HG02870 (cell line): ENCODE measurements around the gene KPNA4.
"Not testable (repeated sequence)": the region's sequence is repeated elsewhere in the genome, so short reads cannot be mapped to it uniquely, and the experiment has no call there.

Source experiments
- ATAC-seq: cut with Tn5 transposase; IDR thresholded peaks from one replicate; pipeline ENCODE4 v1.9.1; 2021; ENCODE audit warnings: mild to moderate bottlenecking, moderate library complexity; ENCODE audit not compliant: unreplicated experiment

Gene KPNA4, protein sequence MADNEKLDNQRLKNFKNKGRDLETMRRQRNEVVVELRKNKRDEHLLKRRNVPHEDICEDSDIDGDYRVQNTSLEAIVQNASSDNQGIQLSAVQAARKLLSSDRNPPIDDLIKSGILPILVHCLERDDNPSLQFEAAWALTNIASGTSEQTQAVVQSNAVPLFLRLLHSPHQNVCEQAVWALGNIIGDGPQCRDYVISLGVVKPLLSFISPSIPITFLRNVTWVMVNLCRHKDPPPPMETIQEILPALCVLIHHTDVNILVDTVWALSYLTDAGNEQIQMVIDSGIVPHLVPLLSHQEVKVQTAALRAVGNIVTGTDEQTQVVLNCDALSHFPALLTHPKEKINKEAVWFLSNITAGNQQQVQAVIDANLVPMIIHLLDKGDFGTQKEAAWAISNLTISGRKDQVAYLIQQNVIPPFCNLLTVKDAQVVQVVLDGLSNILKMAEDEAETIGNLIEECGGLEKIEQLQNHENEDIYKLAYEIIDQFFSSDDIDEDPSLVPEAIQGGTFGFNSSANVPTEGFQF

DNA sequence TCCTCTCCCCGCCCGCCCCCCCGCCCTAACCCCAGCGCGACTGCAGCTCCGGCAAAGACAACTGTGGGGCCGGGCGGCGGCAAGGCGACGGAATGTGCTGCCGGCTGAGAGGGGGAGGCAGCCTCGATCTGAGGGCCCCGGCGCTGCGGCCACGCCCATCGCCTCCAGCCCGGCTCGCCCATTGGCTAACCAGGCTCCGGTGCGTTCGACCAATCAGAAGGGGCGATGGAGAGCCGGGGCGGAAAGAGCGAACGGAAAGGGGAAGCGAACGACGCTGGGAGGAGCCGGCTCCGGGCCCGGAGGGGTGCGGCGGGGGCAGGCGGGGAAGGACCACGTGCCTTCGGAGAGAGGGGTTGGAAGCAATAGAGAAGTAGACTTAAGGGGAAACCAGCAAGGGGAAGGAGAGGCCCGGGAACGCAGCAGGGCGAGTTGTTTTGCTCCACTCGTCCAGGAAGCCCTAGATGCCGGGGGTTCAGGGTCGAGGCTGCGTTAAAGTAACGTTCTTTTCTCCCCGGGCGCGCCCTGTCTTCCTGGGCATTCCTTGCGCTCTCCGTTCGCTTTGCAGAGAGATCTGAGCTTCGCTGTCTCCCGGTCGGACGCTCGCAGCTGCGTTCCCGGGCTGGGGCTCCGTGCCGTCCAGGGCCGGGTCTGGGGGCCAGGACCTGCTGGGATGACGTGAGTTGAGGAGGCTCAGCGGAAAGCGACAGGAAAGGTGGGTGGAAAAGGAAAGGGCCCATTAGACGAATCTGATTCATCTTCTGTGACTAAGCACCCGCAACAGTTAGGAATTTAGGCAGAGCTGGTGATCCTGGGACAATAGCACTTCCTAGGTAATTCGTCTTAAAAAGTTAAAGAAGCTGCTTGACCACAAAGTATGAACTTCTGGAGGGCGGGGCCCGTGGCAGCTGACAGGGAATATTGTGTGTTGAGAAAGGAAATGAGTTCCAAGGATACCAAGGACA is at the start of gene KPNA4:
TSS of gene KPNA4 (minus strand) at position 130 of the 962 bp plus-strand sequence. CDS start 289 bp downstream, outside the sequence.
- peak; percentile 90 for ATAC-seq

DNA sequence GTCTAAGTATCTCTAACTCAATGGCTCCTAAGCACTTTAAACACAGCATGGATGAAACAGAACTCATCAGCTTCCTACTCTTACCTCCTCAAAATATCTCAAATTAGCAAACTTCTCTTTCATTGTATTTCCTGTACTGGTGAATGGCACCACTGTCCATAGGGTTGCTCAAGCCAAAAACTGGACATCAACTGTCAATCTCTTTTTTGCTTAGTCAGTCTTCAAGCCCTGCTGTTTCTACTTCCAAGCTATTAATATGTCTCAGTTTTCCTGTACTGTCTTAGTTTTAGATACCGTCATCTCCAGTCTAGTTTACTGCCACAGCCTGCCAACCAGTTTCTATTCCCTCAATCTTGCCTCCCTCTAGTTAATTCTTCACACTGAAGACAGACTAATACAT is 48.3 kb upstream of the KPNA4 start:
- ATAC-seq = no peak

DNA sequence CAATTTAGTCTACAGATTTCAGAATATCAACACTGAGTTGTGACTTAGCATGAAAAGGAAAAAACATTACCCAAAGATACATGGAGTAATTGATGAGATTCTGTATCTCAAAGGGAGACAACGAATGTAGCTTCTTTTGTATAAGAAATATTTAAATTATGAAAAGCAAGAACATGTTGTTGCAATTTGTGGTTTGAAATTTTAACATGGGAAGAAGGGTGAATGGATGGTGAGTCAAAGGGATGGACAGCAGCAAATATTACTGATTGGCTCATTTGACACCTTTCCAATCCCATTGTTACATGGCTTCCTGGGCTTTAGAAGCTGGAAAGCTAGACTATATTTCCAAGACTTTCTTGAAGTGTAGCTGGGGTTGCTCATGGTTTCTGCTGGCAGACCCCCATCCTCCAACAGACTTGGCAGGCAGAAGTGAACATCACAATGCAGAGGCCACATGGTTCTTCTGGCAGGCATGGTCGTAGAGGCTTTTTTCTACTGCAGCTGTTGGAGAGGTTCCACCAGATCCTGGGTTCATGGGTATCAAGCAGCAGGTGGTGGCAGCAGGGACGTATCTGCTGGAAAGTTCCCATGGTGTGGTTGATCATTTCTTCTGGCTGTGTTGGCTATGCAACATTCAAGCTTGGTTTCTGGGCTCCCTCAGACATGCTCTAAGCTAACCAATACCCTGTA is 47.2 kb upstream of the KPNA4 start:
- ATAC-seq = no peak

DNA sequence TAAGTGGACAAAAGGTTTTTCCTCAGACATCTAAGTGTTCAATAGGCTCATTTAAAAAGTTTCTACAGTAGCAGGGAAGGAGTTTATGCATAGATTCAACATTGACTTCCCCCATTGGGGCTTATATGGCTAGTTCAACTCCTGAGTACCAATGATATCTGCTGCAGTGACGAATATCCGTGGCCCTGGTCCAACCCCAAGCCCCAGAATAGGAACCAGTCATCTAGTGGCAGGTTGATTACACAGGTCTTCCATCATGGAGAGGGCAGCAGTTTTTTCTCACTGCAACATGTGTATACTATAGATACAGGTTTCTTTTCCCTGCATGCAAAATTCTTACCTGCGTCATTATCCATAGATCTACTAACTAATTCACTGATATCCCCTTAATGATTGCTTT is 45.8 kb upstream of the KPNA4 start:
- no peak for ATAC-seq

DNA sequence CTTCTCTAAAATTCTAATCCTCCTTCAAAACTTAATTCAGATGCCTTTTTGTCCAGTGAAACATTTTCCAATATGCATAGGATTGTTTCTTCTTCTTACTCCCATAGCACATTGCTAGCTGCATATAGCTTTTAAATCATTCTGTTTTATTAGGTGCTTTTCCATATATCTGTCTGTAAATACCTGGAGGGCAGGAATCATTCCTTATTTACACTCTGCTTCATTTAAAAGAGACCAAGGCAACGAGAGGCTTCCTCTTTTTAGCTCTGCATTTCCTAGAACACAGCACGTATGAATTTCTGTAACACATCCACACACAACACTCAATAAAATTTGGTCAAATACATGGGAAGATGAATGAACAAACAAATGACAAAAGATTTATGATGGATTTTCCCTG is 43.5 kb upstream of the KPNA4 start:
- no peak for ATAC-seq

DNA sequence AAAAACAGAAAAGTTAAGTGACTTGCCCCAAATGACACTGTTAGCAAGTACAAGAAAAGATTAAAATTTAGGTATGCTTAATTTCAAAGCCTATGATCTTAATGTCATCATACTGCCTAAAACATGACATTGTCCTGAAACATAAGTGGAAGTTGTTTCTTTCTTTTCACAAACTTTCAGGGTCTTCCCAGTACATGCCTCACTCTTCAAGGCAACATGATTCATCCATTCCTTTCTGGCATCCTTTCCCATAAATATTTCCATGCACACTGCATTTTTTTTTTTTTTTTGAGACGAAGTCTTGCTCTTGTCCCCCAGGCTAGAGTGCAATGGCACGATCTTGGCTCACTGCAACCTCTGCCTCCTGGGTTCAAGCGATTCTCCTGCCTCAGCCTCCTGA is 42.5 kb upstream of the KPNA4 start:
- ATAC-seq = no peak

DNA sequence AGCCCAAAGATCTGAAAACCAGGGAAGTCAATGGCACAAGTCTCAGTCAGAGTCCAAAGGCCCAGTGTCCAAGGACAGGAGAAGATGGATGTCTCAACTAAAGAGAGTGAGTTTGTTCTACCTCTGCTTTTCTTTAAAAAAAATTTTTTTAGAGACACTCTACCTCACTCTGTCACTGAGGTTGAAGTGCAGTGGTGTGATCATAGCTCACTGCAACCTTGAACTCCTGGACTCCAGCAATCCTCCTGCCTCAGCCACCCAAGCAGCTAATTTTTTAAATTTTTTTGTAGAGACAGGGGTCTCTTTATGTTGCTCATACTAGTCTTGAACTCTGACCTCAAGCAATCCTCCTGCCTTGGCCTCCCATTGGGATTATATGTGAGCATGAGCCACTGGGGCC is 39.9 kb upstream of the KPNA4 start:
- ATAC-seq = no peak

DNA sequence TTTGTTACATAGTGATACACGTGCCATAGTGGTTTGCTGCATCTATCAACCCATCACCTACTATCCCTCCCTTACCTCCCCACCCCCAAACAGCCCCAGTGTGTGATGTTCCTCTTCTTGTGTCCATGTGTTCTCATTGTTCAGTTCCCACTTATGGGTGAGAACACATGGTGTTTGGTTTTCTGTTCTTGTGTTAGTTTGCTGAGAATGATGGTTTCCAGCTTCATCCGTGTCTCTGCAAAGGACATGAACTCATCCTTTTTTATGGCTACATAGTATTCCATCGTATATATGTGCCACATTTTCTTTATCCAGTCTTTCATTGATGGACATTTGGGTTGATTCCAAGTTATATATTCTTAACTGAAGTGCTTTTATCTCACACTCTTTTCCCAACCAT is 38.5 kb upstream of the KPNA4 start:
- ATAC-seq = not testable (repeated sequence)

DNA sequence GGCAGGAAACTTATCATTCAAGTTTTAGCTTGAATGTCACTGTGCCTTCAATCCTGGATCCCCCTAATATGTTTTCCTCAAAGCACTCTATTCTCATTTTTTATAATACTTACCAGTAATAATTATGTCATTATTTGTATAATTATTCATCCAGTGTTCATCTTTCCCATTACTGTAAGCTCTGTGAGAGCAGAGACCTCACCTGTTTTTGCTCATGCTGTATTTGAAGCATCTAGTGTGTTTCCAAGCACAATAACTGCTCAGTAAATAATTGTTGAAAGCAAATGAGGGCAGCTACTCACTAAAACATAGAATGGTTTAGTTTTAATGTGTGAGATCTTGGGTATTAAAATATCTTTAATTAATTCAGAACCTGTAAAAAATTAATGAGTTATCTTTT is 36.9 kb upstream of the KPNA4 start:
- ATAC-seq = no peak

DNA sequence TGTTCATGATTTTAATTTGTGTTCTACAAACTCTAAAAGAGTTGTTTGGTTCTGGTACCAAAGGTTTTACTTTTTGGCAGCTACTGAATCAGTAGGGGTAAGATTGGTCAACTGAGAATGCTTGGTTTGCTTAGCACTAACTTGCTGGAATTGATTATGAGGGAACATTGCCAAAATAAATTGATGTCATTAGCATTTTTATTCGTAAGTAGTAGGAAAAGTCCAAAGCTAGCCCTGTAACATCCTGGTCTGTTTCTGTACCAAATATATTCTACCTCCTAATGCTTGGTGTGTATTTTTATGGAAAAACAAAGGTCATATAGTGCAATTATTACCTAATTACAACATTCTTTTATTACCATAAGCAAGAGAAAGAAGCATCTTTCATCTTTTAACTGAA is 35.9 kb upstream of the KPNA4 start:
- no peak for ATAC-seq

DNA sequence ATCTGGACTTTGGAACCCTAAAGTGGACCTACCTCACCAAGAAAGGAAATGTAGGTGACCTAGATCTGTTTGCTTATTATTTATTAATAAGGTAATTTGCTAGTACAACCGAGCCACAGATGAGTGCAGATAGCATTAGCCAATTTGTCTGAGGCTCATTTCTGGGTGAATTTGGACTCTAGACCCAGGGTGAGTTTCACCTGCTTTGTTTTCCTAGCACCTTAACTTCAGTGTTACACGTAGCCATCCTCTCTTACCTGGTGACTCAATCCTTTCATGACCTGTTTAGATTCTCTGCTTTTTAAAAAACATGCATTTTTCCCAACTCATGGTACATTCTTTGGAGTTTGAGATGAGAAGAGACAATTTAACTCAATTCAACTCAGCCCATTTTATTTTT is 33.5 kb upstream of the KPNA4 start:
- no peak for ATAC-seq

DNA sequence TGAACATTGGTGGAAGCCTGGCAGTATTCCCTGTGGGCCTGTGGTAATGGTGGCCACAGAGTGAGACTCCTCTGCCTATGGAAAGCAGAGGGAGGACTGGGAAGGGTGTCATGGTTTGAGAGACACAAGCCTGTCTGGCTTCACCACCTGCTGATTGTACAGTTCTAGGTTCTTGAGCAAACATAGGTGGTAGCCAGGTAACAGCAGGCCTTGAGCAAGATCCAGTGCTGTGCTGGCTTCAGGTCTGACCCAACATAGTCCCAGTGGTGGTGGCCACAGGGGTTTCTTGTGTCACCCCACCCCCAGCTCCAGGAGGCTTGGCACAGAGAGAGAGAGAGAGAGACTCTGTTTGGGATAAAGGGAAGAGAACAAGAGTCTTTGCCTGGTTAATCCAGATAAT is 22.7 kb upstream of the KPNA4 start:
- ATAC-seq = no peak

DNA sequence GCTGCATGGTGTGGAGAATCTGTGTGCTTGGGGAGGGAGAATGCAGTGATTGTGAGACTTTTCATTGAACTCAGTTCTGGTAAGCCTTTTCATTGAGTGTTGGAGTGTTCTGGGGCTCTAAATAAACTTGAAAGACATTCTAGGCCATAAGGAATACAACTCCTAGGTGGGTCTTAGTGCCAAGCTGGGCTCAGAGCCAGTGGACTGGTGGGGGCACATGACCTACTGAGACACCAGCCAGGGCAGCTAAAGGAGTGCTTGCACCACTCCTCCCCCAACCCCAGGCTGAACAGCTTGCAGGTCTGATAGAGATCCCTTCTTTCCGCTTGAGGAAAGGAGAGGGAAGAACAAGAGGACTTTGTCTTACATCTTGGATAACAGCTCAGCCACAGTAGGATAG is 21.7 kb upstream of the KPNA4 start:
- no peak for ATAC-seq

DNA sequence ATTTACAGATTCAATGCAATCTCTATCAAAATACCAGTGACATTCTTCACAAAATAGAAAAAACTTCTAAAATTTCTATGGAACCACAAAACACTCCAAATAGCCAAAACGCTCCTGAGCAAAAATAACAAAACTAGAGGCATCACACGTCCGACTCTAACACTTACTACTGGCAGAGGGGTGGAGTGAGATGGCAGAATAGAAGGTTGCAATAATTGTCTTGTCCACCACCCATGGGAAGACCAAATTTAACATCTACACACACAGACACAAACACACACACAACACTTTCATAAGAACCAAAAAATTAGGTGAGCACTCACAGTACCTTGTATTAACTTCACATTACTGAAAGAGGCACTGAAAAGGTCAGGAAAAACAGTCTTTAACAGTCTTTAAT is 21.3 kb upstream of the KPNA4 start:
- no peak for ATAC-seq

DNA sequence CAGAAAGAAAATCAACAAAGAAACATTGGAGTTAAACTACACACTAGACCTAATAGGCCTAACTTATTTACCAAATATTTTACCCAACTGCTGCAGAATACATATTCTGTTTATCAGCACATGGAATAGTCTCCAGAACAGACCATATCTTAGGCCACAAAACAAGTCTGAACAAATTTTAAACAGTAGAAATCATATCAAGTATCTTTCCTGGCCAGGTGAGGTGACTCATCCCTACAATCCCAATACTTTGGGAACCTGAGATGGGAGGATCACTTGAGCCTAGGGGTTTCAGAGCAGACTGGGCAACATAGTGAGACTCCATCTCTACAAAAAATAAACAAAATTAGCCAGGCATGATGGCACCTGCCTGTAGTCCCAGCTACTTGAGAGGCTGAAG is 18.1 kb upstream of the KPNA4 start:
- ATAC-seq = no peak

DNA sequence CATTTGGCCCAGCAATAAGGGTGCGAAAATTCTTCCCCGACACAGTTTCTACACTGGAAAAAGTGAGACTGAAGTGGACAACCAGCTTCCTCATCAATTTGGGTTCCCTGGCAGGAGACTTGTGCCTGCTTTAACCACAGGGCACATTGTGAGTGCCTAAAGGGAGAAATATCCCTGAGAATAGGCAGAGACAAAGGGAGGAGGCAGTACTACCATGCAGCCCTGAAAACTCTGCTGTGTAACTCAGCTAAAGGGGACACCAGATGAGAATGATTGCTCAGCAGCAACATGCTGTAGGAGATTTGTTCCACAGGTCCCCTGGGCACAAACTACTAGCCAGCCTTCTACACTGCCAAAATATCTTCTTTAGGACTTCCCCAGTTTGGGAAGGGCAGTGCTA is 15.6 kb upstream of the KPNA4 start:
- ATAC-seq = no peak

DNA sequence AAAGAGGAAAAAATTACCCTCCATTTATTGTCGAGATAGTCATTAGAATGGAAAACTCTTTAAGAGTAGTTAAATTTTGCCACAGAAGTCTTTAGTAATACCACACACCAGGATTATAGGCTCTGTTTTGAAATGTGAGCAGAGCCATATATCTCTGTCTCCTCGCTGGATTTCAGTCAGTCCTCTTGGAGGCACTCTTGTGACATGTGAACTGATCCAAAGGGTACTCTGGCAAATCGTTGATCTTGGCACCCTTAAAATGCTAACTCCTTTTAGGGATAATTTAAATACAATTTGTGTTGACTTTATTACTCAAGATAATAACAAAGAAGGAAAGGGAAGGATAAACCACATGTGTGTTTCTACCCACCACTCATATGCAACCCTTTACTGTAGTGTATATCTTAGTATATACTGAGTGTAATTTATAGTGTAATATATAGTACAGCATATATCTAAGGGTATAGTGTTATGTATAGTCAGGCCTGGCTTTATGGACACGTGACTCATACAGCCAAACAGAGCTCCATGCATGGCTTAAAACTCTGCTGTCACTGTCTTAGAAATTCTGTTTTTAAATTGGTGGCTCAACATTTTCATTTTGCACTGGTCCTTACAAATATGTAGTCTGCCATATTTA is 12.3 kb upstream of the KPNA4 start:
- ATAC-seq = no peak

DNA sequence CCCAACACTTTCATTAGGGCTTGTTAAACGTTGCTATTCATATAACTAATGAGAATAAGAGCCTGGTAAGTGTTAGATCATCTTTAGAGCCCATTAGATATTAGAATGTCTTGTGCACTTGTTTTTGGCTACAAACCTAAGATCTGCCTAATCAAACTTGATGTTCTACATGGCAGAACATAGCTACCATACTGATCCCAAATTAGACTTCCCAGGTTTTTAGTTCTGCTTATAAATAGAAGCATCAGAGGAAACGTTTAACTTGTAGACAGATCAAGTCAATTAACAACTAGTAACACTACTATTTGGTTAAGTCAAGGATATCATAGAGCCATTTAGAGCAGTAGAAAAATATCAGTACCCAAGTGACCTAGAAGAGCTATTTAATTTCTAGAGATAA is 11.7 kb upstream of the KPNA4 start:
- ATAC-seq = no peak

DNA sequence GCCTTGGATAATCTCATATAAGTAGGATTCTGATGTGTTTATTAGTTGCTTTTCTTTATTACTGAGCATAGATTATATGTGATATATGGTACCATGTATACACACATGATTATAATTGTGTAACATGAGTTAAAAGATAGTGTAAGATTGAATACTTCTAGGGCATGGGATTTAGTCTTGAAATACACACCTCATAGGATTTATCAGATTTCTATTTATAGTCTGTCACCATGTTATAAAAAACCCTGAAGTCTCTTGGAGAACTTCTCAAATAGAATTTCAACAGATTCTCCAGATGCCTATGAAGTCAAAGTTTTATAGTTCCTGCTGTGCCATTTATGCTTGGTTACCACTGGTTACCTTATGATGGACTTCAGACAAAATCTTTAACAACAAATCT is 11.2 kb upstream of the KPNA4 start:
- ATAC-seq = no peak

DNA sequence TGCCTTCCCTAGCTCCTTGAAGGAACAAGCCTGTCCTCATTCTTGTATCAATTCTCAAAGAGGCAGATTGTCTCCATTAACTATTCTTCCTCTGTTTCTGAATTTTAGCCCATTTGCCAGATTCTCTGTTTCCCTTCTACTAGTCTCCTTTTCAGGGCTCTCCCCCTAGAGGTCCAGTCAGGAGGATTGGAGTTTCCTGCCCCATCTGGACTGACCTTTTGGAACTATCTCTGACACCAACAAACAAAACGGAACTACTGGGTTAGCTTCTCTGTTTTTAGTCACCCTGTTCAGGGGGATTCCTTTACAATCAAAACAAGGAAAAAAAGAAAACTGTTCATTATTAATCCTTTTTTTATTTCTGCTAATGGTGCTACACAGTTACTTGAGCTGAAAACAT is 10.2 kb upstream of the KPNA4 start:
- no peak for ATAC-seq

DNA sequence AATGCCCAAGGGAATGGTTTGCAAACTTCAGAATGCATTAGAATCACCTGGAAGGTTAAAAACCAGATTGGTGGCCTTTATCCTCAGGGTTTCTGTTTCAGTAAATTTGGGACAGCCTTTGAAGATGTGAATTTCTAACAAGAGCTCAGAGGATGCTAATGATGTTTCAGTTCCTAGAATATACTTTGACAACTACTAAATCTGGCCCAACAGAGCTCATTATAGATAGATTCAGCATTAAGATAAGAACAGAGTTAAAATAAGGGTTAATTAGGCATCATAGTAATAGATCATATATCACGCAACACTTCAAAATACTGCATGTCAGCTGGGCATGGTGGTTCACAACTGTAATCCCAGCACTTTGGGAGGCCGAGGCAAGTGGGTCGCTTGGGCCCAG is 9.3 kb upstream of the KPNA4 start:
- no peak for ATAC-seq
